Epidermal melanocyte (primary cell): ENCODE results near the gene PERCC1.
"Not testable (repeated sequence)": the region's sequence is repeated elsewhere in the genome, so short reads cannot be mapped to it uniquely, and the experiment has no call there.

Experiments
- DNase-seq: peaks from one replicate; pipeline ENCODE4 v3.0.0; 2011; ENCODE audit warnings: low spot score; ENCODE audit not compliant: insufficient read length

Gene PERCC1

GRCh38 chr16:1434644-1435592, 4.0 kb downstream of the PERCC1 start:
- no peak for DNase-seq

DNA sequence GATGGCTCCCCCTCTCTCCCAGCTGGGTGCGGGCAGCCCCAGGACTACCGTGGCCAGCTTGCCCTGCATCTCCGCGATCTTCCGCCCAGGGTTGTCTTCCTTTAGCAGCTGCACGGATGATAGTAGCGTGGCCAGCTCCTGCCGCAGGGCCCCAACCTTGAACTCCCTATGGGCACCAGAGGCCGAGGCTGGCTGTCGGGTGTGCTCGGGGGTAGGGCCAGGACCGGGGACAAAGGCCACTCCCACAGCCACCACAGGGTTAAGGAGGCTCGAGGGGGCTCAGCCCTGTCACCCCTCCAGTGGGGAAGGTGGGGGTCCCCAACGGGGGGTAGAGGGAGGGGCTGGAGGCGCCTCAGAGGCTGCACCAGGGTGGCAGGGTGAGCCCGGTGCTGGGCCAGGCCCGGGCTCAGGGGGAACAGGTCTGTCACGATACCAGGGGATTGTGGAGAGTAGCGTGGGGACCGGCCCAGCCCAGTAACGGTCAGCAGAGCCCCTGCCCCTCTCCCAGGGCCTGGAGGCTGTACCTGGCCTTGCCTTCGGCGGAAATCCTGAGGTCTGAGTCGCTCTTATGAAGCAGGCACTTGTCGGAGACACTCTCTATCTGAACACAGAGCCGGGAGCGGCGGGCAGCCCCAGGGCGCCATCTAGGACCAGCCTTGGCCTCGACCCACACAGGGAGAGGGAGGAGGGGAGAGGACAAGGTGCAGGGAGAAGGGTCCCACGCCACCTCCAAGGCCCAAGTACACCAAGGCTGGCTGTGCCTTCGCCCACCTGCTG, 5.2 kb downstream of the PERCC1 start:
- no peak for DNase-seq

- DNase-seq, result no peak
Observed at GRCh38 chr16:1436731-1437355, 6.0 kb downstream of the PERCC1 start.

DNA sequence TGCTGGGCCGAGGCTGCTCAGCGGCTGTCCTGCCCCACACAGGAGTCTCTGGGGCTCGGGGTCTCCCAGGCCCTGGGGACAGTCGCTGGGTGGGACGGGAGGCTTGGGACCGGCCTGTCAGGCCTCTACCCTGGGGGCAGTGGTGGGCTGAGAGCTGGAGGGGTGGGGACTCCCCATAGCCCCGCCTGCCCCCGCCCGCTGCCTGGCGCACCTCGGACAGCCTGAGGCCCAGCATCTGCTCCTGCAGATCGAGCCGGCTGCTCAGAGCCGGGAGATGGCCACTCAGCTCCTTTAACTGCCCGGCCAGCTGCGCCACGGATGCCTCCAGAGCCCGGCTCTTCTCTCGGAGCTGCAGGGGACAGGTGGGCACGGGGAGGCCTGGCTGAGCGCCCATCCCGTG, 6.7 kb downstream of the PERCC1 start:
- DNase-seq, result no peak

GRCh38 chr16:1438229-1439057, 7.6 kb downstream of the PERCC1 start:
- DNase-seq, result no peak

DNA sequence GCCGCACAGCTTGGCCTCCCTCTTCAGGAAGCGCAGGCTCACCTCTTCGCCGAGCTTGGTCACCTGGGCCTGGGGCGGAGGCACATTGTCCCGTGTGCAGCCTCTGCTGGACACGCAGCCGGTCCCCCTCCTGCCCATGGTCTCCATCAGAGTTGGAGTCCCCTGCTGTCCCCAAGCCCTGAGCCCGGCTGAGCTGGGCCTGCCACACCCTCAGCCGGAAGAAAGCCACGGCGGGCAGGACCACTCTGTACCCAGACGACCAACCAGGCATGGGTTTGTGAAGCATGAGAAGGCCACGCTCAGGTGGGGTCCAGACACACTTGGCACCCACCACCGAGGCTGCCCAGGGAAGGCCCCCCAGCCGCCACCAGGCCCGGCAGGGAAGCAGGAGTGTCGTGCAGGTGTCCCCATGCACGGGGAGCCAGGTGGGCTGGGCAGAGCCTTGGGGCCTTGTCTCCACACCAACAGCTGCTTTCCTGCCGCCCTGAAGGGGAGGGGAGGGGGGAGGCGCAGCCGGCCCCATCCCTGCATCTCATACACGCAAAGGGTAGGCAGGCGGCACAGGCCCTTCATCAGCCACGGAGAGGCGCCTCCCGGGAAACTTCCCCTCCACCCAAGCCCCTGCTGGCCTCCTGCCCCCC, 8.3 kb downstream of the PERCC1 start:
- no peak for DNase-seq

DNA sequence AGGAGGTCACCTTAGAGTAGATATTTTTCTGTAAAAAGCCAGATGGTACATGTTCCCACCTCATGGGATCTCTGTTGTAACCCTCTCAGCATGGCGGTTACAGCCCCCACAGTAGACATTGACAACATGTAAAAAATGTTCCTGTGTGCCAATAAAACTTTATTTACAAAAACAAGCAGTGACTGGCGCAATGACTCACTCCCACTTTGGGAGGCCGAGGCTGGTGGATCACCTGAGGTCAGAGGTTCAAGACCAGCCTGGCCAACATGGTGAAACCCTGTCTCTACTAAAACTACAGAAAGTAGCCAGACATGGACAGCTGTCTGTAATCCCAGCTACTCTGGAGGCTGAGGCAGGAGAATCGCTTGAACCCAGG, 8.8 kb downstream of the PERCC1 start:
- DNase-seq, result not testable (repeated sequence)

DNA sequence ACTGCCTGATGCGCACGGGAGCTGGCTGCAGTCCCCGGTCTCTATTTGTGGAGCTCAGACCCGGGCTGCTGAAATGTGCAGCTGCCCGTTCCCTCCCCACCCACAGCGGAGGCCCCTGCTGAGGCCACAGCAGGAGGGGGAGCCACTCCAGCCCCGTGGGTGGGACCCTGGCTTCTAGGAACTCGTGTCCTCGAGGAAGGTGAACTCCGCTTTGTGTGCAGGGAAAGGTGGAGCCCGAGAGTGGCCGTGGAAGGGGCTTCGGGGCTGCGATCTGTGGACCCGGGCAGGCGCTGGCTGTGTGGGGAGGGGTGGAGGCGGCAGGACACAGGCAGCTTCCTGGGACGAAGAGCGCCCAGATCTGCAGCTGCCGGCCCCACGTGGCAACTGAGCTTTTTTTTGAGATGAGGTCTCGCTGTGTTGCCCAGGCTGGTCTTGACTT, 10.5 kb downstream of the PERCC1 start:
- DNase-seq, result no peak

GRCh38 chr16:1442697-1443096, 11.8 kb downstream of the PERCC1 start:
- no peak for DNase-seq

DNA sequence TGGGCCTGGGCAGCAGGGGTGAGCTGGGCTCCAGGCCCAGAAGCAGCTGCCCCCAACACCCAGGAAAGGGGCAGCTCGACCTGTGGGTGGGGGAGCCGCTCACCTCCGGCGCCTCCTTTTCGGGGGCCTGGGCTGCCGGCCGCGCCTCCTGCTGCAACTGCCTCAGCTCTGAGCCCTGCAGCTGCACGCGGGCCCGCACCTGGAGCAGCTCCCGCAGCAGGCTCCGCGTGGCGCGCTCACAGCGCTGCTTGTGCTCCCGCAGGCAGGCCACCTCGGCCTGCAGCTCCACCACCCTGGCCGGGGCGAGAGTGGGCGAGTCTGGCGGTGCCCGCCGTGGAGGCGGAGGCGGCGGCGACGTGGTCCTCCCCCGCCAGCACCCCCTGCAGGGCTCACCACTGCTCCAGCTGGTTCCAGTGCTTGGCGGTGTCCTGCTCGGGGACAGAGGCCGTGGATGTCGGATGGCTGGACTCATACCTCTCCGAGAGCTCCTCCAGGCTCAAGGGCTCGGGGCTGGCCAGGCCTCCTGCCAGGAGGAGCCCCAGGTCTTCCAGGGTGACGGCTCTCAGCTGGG, 12.6 kb downstream of the PERCC1 start:
- no peak for DNase-seq

DNA sequence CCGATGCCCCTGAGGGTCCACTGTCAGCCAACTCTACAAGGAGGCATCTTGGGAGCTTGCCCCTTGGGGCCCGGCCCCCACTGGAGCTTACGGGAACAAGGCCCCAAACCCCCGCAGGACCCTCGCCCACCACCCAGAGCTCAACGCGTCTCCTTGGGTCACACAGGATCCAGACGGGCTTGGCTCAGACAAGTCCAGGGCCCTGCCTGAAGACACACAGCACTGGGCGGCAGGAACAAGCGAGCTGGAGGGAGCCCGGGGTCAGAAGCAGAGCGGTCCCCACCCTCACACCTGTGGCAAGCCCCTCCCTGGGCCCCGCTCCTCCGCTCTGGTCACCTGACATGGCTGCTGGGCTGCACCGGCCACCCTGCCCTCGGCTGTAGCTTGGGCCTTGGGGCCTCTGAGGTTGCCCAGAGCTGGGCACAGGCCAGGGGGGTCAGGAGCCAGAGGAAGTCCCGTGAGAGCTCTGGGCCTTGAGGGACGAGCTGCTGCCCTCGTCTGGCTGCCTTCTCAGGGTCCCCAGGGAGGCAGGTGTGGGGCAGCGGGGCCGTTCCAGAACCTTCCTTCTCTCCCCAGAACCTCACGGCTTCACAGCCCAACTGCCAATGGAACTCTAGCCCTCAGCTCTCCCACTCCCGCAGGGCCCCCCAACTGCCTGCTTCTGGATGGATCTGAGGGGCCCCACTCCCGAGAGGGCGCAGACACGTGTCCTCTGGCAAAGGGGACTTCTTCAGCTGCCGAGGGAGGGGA, 13.3 kb downstream of the PERCC1 start, which contains the start of gene CCDC154:
TSS of gene CCDC154 (minus strand) at position 577 of the 750 bp plus-strand sequence. CDS start at position 343, 234 bp downstream.
- DNase-seq, result no peak

DNA sequence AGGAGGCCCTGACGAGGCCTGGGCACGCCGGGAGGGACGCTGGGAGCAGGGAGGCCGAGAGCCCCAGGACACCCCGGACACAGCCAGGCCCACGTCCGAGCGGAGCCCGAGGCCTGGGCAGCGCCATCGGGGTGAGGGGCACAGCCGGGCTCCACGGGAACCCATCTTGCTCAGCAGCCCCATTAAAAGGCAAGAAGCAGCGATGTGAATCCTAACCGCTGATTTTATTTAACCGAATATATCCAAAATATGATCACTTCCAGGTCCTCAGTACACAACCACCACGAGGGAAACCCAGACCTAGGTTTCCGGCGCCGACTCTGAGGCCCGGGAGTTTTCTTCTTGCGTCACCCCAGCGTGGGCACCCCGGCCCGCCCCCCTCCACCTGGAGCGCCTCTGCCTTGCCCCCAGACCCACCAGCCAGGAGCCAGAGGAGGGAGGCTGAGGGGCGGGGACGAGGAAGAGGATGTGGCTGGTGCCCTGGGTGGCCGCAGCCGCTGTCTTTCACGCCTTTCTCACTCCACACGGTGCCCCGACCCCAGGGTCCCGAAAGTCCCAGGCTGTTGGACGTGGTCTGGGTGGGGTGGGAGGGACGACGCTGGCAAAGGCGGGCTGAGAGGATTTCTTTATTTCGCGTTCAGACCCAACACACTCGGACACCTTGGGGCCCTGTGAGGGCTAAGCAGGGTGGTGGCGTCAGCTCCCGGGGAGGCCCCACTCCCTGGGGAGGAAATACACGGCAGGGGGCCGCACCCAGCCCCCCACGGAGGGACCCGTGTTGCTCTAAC, 14.0 kb downstream of the PERCC1 start:
- no peak for DNase-seq

- no peak for DNase-seq
Observed at GRCh38 chr16:1445518-1446203, 14.8 kb downstream of the PERCC1 start.

DNA sequence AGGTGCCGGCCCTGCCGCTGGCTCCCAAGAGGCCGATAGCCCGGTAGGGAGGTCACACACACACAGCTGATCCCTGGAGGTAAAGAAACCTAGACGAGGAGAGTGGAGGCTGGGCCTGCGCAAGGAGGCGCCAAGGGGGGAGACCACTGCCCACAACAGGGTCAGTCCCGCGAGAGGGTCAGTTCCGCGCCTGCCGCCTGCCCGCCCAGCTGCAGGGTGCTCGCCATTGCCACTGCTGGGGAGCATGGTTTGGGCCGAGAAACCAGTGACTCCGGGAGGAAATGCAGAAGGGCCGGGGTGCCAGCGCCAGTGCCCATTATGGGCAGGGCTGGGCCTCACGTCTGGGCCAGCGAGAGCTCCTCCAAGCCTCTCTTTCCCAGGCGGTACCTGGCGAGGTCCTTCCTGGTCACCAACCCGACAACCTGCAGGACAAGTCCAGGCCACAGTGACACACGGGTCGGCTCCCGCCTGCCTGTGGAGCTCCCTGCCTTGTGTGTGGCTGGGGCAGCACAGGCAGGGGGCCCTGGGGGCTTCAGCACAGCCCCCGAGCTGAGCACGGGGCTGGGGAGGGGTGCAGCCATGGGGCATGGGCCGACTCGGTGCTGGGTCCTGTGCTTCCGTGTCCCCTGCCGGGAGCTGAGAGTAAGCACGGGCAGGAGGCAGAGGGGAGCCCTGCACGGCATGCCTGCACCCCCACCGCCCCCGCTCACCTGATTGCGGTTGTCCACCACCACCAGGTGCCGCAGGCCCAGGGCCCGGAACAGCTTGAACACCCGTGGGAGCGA, 15.6 kb downstream of the PERCC1 start:
- no peak for DNase-seq

DNA sequence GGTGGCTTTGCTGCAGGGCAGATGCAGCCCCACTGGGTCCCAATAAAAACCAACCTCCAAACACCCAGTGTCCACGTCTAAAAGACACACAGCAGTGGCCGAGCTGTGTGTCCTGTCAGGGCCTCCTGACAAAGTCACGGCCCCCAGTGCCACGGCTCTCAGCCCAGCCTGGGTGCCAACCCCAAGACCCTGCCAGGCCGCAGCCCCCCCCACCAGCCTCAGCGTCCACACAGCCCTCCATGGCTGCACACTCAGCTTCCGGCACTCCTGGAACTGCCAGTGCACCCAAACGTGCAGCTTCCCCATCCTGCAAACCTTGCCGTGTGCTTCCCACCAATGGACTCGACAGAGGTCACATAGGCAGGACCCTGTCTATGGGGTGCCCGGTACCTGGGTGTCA, 17.1 kb downstream of the PERCC1 start:
- no peak for DNase-seq

DNA sequence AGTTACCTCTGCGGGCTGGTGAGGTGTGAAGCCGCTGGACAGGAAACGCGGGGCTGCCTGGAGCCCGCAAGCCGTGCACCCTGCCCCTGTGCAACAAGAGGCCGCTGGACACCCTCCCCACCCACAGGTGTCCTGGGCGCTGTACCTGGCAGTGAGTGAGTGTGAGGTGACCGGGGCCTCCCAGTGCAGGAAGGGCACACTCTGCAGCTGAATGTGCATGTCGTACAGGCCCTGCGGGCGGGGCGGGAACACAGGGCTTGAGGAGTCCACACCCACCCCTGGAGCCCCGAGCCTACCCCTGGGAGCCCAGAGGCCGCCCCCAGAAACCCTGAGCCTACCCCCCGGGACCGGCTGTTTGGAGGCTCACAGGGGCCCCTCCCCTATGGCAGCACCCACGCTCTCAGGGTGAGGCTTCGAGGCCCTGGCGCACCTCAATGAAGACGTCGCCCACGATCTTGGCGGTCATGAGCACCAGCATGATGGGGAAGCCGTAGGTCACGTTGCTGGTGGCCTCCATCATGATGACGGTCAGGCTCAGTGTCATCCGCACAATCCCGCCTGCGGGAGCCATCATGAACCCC, 17.7 kb downstream of the PERCC1 start:
- no peak for DNase-seq
